Glutamatergic neuron (in vitro differentiated cells): ENCODE data around the gene MLPH. TPM values are rescaled to one million over a fixed set of nuclear protein-coding genes. Genes with fewer than 3 reads are reported as not detected.

ENCODE experiments used
- DNase-seq: peaks from one replicate; pipeline ENCODE4 v3.0.0; 2022
- H3K27ac Mint-ChIP-seq: one replicate; pipeline ENCODE4 v1.8.0; 2020; ENCODE audit warnings: mild to moderate bottlenecking, mixed read lengths, inconsistent platforms; ENCODE audit not compliant: unreplicated experiment
- H3K27me3 Mint-ChIP-seq: one replicate; pipeline ENCODE4 v1.8.0; 2020; ENCODE audit warnings: mild to moderate bottlenecking, moderate library complexity, mixed read lengths, inconsistent platforms; ENCODE audit not compliant: unreplicated experiment
- H3K36me3 Mint-ChIP-seq: one replicate; pipeline ENCODE4 v1.8.0; 2020; ENCODE audit warnings: mild to moderate bottlenecking, mixed read lengths, inconsistent platforms; ENCODE audit not compliant: unreplicated experiment
- H3K4me1 Mint-ChIP-seq: one replicate; pipeline ENCODE4 v1.8.0; 2020; ENCODE audit warnings: mild to moderate bottlenecking, low read depth, mixed read lengths, inconsistent platforms; ENCODE audit not compliant: unreplicated experiment
- H3K4me3 Mint-ChIP-seq: one replicate; pipeline ENCODE4 v1.8.0; 2020; ENCODE audit warnings: mild to moderate bottlenecking, mixed read lengths, inconsistent platforms; ENCODE audit not compliant: unreplicated experiment
- H3K9me3 Mint-ChIP-seq: one replicate; pipeline ENCODE4 v1.8.0; 2020; ENCODE audit warnings: mild to moderate bottlenecking, moderate library complexity, mixed read lengths, inconsistent platforms; ENCODE audit not compliant: unreplicated experiment
- total RNA-seq: library from RNA; stranded (reverse); fragmentation: NEBNext Ultra II Directional; extraction: Animal tissue kit (Norgen Biotek cat#: 25700); gene quantifications from one replicate; pipeline ENCODE4 v1.2.1, GENCODE V29; 2021; ENCODE audit not compliant: unreplicated experiment
- TF ChIP-seq, protein P1 (sequence below): fragments of 200-600 bp; sonication (generic); IDR thresholded peaks from one replicate; pipeline ENCODE4 v1.5.0; 2021; ENCODE audit not compliant: partially characterized antibody, unreplicated experiment

The MLPH gene
- total RNA-seq, 1 donor from 2014 or later = 4.3 TPM

- H3K36me3 Mint-ChIP-seq = no peaks in the 10 kb centered on the region
- peaks cover 19% of the 10 kb centered on the region for H3K4me1 Mint-ChIP-seq
- no peak for DNase-seq
- TF ChIP-seq, protein P1, sequence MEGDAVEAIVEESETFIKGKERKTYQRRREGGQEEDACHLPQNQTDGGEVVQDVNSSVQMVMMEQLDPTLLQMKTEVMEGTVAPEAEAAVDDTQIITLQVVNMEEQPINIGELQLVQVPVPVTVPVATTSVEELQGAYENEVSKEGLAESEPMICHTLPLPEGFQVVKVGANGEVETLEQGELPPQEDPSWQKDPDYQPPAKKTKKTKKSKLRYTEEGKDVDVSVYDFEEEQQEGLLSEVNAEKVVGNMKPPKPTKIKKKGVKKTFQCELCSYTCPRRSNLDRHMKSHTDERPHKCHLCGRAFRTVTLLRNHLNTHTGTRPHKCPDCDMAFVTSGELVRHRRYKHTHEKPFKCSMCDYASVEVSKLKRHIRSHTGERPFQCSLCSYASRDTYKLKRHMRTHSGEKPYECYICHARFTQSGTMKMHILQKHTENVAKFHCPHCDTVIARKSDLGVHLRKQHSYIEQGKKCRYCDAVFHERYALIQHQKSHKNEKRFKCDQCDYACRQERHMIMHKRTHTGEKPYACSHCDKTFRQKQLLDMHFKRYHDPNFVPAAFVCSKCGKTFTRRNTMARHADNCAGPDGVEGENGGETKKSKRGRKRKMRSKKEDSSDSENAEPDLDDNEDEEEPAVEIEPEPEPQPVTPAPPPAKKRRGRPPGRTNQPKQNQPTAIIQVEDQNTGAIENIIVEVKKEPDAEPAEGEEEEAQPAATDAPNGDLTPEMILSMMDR = no peak
- no peaks in the 10 kb centered on the region for H3K27me3 Mint-ChIP-seq
- no peak overlapping the region for H3K4me3 Mint-ChIP-seq
- no peak overlapping the region for H3K27ac Mint-ChIP-seq
- H3K9me3 Mint-ChIP-seq = peaks cover 4% of the 10 kb centered on the region
These were observed 43.7 kb downstream of the MLPH start for GRCh38 chr2:237530472-237531433.

DNA sequence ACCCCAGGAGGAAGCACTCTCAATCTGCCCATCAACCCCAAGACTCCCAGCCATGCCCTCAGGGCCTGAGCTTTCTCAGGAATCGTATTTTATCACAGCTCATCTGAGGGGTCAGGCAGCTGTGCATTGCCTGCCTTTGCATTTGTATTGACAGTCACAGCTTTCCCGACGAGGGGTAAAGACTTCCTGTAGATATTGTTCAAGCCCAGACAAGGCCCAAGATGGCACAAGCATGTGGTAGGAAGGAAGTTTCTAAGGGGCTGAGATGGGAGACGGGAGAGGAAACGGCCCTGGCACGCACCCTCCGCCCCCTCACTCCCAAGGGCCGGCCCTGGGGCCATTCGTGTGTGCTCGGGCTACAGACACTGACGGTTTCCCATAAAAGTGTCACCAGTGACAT is 45.1 kb downstream of the MLPH start:
- no peak overlapping the region for H3K4me3 Mint-ChIP-seq
- H3K4me1 Mint-ChIP-seq = peaks cover 19% of the 10 kb centered on the region
- peaks cover 1% of the 10 kb centered on the region for H3K27me3 Mint-ChIP-seq
- no peak for DNase-seq
- peaks cover 4% of the 10 kb centered on the region for H3K9me3 Mint-ChIP-seq
- no peaks in the 10 kb centered on the region for H3K36me3 Mint-ChIP-seq
- TF ChIP-seq, protein P1 = no peak
- H3K27ac Mint-ChIP-seq = no peak overlapping the region

GRCh38 chr2:237533668-237534161 is 46.7 kb downstream of the MLPH start:
- TF ChIP-seq, protein P1 = no peak
- Mint-ChIP-seq H3K4me1 (peaks cover 30% of the 10 kb centered on the region), H3K36me3 (no peaks in the 10 kb centered on the region), H3K27me3 (peaks cover 7% of the 10 kb centered on the region), H3K4me3 (no peak overlapping the region), H3K9me3 (peaks cover 6% of the 10 kb centered on the region), H3K27ac (no peak overlapping the region)
- no peak for DNase-seq

GRCh38 chr2:237534380-237534779 is 47.3 kb downstream of the MLPH start:
- no peak for DNase-seq
- H3K27ac Mint-ChIP-seq = no peak overlapping the region
- TF ChIP-seq, protein P1 = no peak
- peaks cover 7% of the 10 kb centered on the region for H3K27me3 Mint-ChIP-seq
- H3K4me1 Mint-ChIP-seq = peaks cover 32% of the 10 kb centered on the region
- peaks cover 6% of the 10 kb centered on the region for H3K9me3 Mint-ChIP-seq
- H3K4me3 Mint-ChIP-seq = no peak overlapping the region
- no peaks in the 10 kb centered on the region for H3K36me3 Mint-ChIP-seq
